Cardiac muscle cell (in vitro differentiated cells and primary cell): ENCODE results near the gene EHD4. TPM values are rescaled to one million over a fixed set of nuclear protein-coding genes. Genes with fewer than 3 reads are reported as not detected.
A peak's percentile ranks its signal among the peaks of the same experiment; 100 is the strongest.

ENCODE experiments used
- DNase-seq, 2 donors: peaks; one replicate each; pipeline versions ENCODE4 v3.0.0 to v3.0.0-alpha.2; 2010 to 2017; ENCODE audit warnings: low read depth in 1 of 2, low spot score in 1 of 2
- H3K27ac ChIP-seq: fragments of 200-600 bp; sonication (generic); 2 replicates; pipeline ENCODE4 v1.5.1; 2016
- H3K27me3 ChIP-seq: fragments of 200-600 bp; sonication (generic); 2 replicates; pipeline ENCODE4 v1.6.0; 2016; ENCODE audit warnings: control low read depth
- H3K36me3 ChIP-seq: fragments of 200-600 bp; sonication (generic); 2 replicates; pipeline ENCODE4 v1.5.1; 2016; ENCODE audit warnings: control low read depth
- H3K4me1 ChIP-seq: fragments of 200-600 bp; sonication (generic); 2 replicates; pipeline ENCODE4 v1.8.1; 2017; ENCODE audit warnings: low read depth, mild to moderate bottlenecking, mixed run types
- H3K4me3 ChIP-seq: fragments of 200-600 bp; sonication (generic); 2 replicates; pipeline ENCODE4 v1.5.1; 2016; ENCODE audit warnings: mild to moderate bottlenecking
- H3K9me3 ChIP-seq: fragments of 200-600 bp; sonication (generic); 2 replicates; pipeline ENCODE4 v1.5.1; 2017; ENCODE audit warnings: low read depth, mild to moderate bottlenecking, control low read depth
- polyA plus RNA-seq: library from polyadenylated mRNA; unstranded; fragments of >200 nt; fragmentation: Nextera tagmentation; extraction: Ambion mirVana; gene quantifications from 2 replicates; pipeline ENCODE4 v1.2.1, GENCODE V29; 2016
- total RNA-seq: library from RNA; depleted of rRNA; stranded (reverse); fragments of >200 nt; gene quantifications from 2 replicates; pipeline ENCODE4 v1.2.3, GENCODE V29; 2016
- TF ChIP-seq, protein P1 (sequence below): IDR thresholded peaks from 2 replicates; pipeline ENCODE4 v1.5.1; 2012; ENCODE audit warnings: low read depth, mild to moderate bottlenecking, low read length

Gene EHD4
- total and polyA plus RNA-seq, 2 experiments from 2014 or later, result 47.4 to 56.4 TPM

- Histone ChIP-seq H3K36me3 (peaks cover 7% of the 10 kb centered on the region), H3K4me3 (no peak overlapping the region), H3K4me1 (no peaks in the 10 kb centered on the region), H3K27ac (no peak overlapping the region), H3K9me3 (no peaks in the 10 kb centered on the region), H3K27me3 (no peaks in the 10 kb centered on the region)
- TF ChIP-seq, protein P1, sequence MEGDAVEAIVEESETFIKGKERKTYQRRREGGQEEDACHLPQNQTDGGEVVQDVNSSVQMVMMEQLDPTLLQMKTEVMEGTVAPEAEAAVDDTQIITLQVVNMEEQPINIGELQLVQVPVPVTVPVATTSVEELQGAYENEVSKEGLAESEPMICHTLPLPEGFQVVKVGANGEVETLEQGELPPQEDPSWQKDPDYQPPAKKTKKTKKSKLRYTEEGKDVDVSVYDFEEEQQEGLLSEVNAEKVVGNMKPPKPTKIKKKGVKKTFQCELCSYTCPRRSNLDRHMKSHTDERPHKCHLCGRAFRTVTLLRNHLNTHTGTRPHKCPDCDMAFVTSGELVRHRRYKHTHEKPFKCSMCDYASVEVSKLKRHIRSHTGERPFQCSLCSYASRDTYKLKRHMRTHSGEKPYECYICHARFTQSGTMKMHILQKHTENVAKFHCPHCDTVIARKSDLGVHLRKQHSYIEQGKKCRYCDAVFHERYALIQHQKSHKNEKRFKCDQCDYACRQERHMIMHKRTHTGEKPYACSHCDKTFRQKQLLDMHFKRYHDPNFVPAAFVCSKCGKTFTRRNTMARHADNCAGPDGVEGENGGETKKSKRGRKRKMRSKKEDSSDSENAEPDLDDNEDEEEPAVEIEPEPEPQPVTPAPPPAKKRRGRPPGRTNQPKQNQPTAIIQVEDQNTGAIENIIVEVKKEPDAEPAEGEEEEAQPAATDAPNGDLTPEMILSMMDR, result no peak
- peak in 1 of 2 donors; percentile 66 for DNase-seq
These were observed 123.7 kb downstream of the EHD4 start for GRCh38 chr15:41848631-41849030.

- H3K4me3 ChIP-seq, result no peak overlapping the region
- no peaks in the 10 kb centered on the region for H3K4me1 ChIP-seq
- no peaks in the 10 kb centered on the region for H3K27me3 ChIP-seq
- H3K36me3 ChIP-seq, result peaks cover 7% of the 10 kb centered on the region
- no peak for DNase-seq
- H3K9me3 ChIP-seq, result no peaks in the 10 kb centered on the region
- H3K27ac ChIP-seq, result no peak overlapping the region
- TF ChIP-seq, protein P1, result no peak
These were observed 124.4 kb downstream of the EHD4 start for GRCh38 chr15:41847981-41848380.

GRCh38 chr15:41847206-41847605 lies 125.2 kb downstream of the EHD4 start:
- TF ChIP-seq, protein P1, result no peak
- Histone ChIP-seq H3K36me3 (peaks cover 7% of the 10 kb centered on the region), H3K27ac (no peak overlapping the region), H3K9me3 (no peaks in the 10 kb centered on the region), H3K4me1 (no peaks in the 10 kb centered on the region), H3K27me3 (no peaks in the 10 kb centered on the region), H3K4me3 (no peak overlapping the region)
- DNase-seq, result no peak

Other genes with a start within 250 kb of the EHD4 start
- 59.5 and 109 TPM in 2 replicates for gene MAPKBP1, start 198.1 kb downstream of the EHD4 start, total RNA-seq
- gene MAPKBP1, start 198.1 kb downstream of the EHD4 start, polyA plus RNA-seq, result 37.7 and 55.0 TPM in 2 replicates
- gene JMJD7, start 144.5 kb downstream of the EHD4 start, total RNA-seq, result 22.8 and 29.4 TPM in 2 replicates
- 17.4 and 27.6 TPM in 2 replicates for gene JMJD7, start 144.5 kb downstream of the EHD4 start, polyA plus RNA-seq
- gene PLA2G4B, start 133.7 kb downstream of the EHD4 start, total RNA-seq, result 11.8 and 20.1 TPM in 2 replicates
- 29.1 and 32.3 TPM in 2 replicates for gene PLA2G4B, start 133.7 kb downstream of the EHD4 start, polyA plus RNA-seq
- 2.1 and 3.0 TPM in 2 replicates for gene SPTBN5, start 78.5 kb downstream of the EHD4 start, total RNA-seq
- gene SPTBN5, start 78.5 kb downstream of the EHD4 start, polyA plus RNA-seq, result 0.62 and 0.70 TPM in 2 replicates
- gene PLA2G4E, start 48.5 kb upstream of the EHD4 start, total RNA-seq, result 0.06 TPM in 1 of 2 replicates, not detected in the other
- not detected in 2 replicates for gene PLA2G4E, start 48.5 kb upstream of the EHD4 start, polyA plus RNA-seq
- 0.03 TPM in 1 of 2 replicates, not detected in the other for gene PLA2G4D, start 122.0 kb upstream of the EHD4 start, total RNA-seq
- 0.16 TPM in 1 of 2 replicates, not detected in the other for gene PLA2G4D, start 122.0 kb upstream of the EHD4 start, polyA plus RNA-seq
- 0.78 and 2.9 TPM in 2 replicates for gene PLA2G4F, start 184.1 kb upstream of the EHD4 start, total RNA-seq
- gene PLA2G4F, start 184.1 kb upstream of the EHD4 start, polyA plus RNA-seq, result 0.50 and 1.2 TPM in 2 replicates
- 41.9 and 56.4 TPM in 2 replicates for gene VPS39, start 235.7 kb upstream of the EHD4 start, total RNA-seq
- 35.7 and 45.7 TPM in 2 replicates for gene VPS39, start 235.7 kb upstream of the EHD4 start, polyA plus RNA-seq